GM12873 (cell line): ENCODE results near the gene SBF2.

Source experiments
- CTCF ChIP-seq: IDR thresholded peaks from 2 replicates; pipeline ENCODE4 v1.5.1; 2012; ENCODE audit warnings: low read depth, mild to moderate bottlenecking, moderate library complexity, low read length, control low read depth; ENCODE audit not compliant: insufficient read depth; ENCODE audit errors: missing control alignments

The SBF2 gene

GRCh38 chr11:10192036-10192435 is 102.0 kb downstream of the SBF2 start:
- TF ChIP-seq CTCF: no peak

- no peak for TF ChIP-seq CTCF
These were observed 112.2 kb downstream of the SBF2 start for GRCh38 chr11:10181811-10182210.

- no peak for TF ChIP-seq CTCF
These were observed 129.4 kb downstream of the SBF2 start for GRCh38 chr11:10164621-10165020.

- TF ChIP-seq CTCF: no peak
These were observed 131.8 kb downstream of the SBF2 start for GRCh38 chr11:10162222-10162621.

GRCh38 chr11:10160350-10160749 is 133.7 kb downstream of the SBF2 start:
- TF ChIP-seq CTCF: no peak

- TF ChIP-seq CTCF: no peak
These were observed 135.6 kb downstream of the SBF2 start for GRCh38 chr11:10158461-10158860.

- no peak for TF ChIP-seq CTCF
These were observed 138.1 kb downstream of the SBF2 start for GRCh38 chr11:10155793-10156490.
